Keratinocyte (primary cell): Measurements from ENCODE around the gene ZBTB40.

ENCODE experiments used
- EZH2 ChIP-seq: IDR thresholded peaks from one replicate; pipeline ENCODE4 v1.6.1; 2012; ENCODE audit warnings: inconsistent platforms, mild to moderate bottlenecking, low read length, moderate library complexity
- TF ChIP-seq, protein P1 (sequence below), 3 experiments: IDR thresholded peaks in 1 of 3; conservative IDR thresholded peaks in 1 of 3; optimal IDR thresholded peaks in 1 of 3; 2 replicates in 2 of 3; 3 replicates in 1 of 3; pipeline versions ENCODE3 to v1.5.1; 2011; ENCODE audit warnings: low read length in 3 of 3, mild to moderate bottlenecking in 3 of 3, moderate library complexity in 2 of 3, control low read depth in 1 of 3, inconsistent platforms in 1 of 3; ENCODE audit not compliant: insufficient read depth in 2 of 3; ENCODE audit errors: extremely low read depth in 1 of 3

GRCh38 chr1:22556391-22557104 is 104.9 kb downstream of the ZBTB40 start:
- TF ChIP-seq, protein P1, sequence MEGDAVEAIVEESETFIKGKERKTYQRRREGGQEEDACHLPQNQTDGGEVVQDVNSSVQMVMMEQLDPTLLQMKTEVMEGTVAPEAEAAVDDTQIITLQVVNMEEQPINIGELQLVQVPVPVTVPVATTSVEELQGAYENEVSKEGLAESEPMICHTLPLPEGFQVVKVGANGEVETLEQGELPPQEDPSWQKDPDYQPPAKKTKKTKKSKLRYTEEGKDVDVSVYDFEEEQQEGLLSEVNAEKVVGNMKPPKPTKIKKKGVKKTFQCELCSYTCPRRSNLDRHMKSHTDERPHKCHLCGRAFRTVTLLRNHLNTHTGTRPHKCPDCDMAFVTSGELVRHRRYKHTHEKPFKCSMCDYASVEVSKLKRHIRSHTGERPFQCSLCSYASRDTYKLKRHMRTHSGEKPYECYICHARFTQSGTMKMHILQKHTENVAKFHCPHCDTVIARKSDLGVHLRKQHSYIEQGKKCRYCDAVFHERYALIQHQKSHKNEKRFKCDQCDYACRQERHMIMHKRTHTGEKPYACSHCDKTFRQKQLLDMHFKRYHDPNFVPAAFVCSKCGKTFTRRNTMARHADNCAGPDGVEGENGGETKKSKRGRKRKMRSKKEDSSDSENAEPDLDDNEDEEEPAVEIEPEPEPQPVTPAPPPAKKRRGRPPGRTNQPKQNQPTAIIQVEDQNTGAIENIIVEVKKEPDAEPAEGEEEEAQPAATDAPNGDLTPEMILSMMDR (optimal IDR thresholded peaks at IDR 0.05 in 1 of 3, IDR thresholded peaks at IDR 0.05 in 1 of 3, conservative IDR thresholded peaks at IDR 0.05 in 1 of 3; ENCODE audit: extremely low read depth in 1 of 3, insufficient read depth in 2 of 3, low read length in 3 of 3): no peak
- TF ChIP-seq EZH2: no peak
